Keratinocyte (primary cell): ENCODE data around the gene COL4A4. TPM values are rescaled to one million over a fixed set of nuclear protein-coding genes. Genes with fewer than 3 reads are reported as not detected.
A peak's percentile ranks its signal among the peaks of the same experiment; 100 is the strongest.

Experiments
- DNase-seq: peaks from one replicate; pipeline ENCODE4 v3.0.0-alpha.2; 2011; ENCODE audit warnings: low read depth, missing footprints, low spot score
- FAIRE-seq: peaks from 2 replicates; lab custom pipeline; 2011; peaks lifted over from hg19 to GRCh38; lab: Jason Lieb, UNC
- H2AFZ ChIP-seq: 2 replicates; pipeline ENCODE4 v1.6.0; 2012; ENCODE audit warnings: low read length, control low read depth, inconsistent platforms; ENCODE audit not compliant: control insufficient read depth
- H3K27ac ChIP-seq: 2 replicates; pipeline ENCODE4 v1.5.1; 2011; ENCODE audit warnings: low read length; ENCODE audit not compliant: control insufficient read depth, insufficient read depth
- H3K27me3 ChIP-seq: 3 replicates; pipeline ENCODE4 v1.6.0; 2011; ENCODE audit warnings: low read length; ENCODE audit not compliant: control insufficient read depth, insufficient read depth; ENCODE audit errors: extremely low read depth
- H3K36me3 ChIP-seq, 2 experiments: 2 replicates in 1 of 2; 3 replicates in 1 of 2; pipeline ENCODE4 v1.5.1; 2011; ENCODE audit warnings: low read length in 2 of 2, mild to moderate bottlenecking in 1 of 2; ENCODE audit not compliant: control insufficient read depth in 2 of 2, insufficient read depth in 2 of 2; ENCODE audit errors: extremely low read depth in 1 of 2
- H3K4me1 ChIP-seq: 3 replicates; pipeline ENCODE4 v1.5.1; 2011; ENCODE audit warnings: low read length; ENCODE audit not compliant: control insufficient read depth, insufficient read depth; ENCODE audit errors: extremely low read depth
- H3K4me2 ChIP-seq: 3 replicates; pipeline ENCODE4 v1.6.0; 2011; ENCODE audit warnings: low read depth, low read length; ENCODE audit not compliant: control insufficient read depth, insufficient read depth; ENCODE audit errors: extremely low read depth
- H3K4me3 ChIP-seq, 3 experiments: fragments of 200-600 bp in 1 of 3; sonication (generic) in 1 of 3; 2 replicates in 2 of 3; 3 replicates in 1 of 3; pipeline ENCODE4 v1.5.1; 2011 to 2016; ENCODE audit warnings: low read length in 3 of 3, mild to moderate bottlenecking in 3 of 3, control low read depth in 2 of 3, inconsistent platforms in 1 of 3, low read depth in 1 of 3, mixed read lengths in 1 of 3, mixed run types in 1 of 3, moderate library complexity in 1 of 3; ENCODE audit not compliant: control insufficient read depth in 2 of 3, insufficient read depth in 2 of 3; ENCODE audit errors: extremely low read depth in 1 of 3
- H3K79me2 ChIP-seq: 2 replicates; pipeline ENCODE4 v1.6.0; 2012; ENCODE audit warnings: low read length; ENCODE audit not compliant: control insufficient read depth, insufficient read depth
- H3K9ac ChIP-seq: 3 replicates; pipeline ENCODE4 v1.6.0; 2011; ENCODE audit warnings: low read length; ENCODE audit not compliant: control insufficient read depth, insufficient read depth; ENCODE audit errors: extremely low read depth
- H3K9me1 ChIP-seq: 3 replicates; pipeline ENCODE4 v1.6.0; 2011; ENCODE audit warnings: low read length; ENCODE audit not compliant: control insufficient read depth, insufficient read depth; ENCODE audit errors: extremely low read depth
- H3K9me3 ChIP-seq: 2 replicates; pipeline ENCODE4 v1.5.1; 2012; ENCODE audit warnings: low read depth, low read length; ENCODE audit not compliant: control insufficient read depth
- H4K20me1 ChIP-seq: 3 replicates; pipeline ENCODE4 v1.6.0; 2011; ENCODE audit warnings: low read length; ENCODE audit not compliant: control insufficient read depth, insufficient read depth; ENCODE audit errors: extremely low read depth
- EZH2 ChIP-seq: IDR thresholded peaks from one replicate; pipeline ENCODE4 v1.6.1; 2012; ENCODE audit warnings: inconsistent platforms, mild to moderate bottlenecking, low read length, moderate library complexity
- dilution Hi-C: fragments of 300-500 bp; cut with MboI; formaldehyde crosslinking; loops from one replicate; pipeline ENCODE4 v1.7.0; 2020; ENCODE audit warnings: low sequenced_read_pairs; ENCODE audit not compliant: extremely low pct_ligation_motif_present
- polyA plus RNA-seq, 5 experiments: library from polyadenylated mRNA; depleted of rRNA in 3 of 5; stranded (reverse) in 3 of 5; stranded (forward) in 1 of 5; unstranded in 1 of 5; fragments of >200 nt; gene quantifications; 1 replicate in 1 of 5; 2 replicates in 3 of 5; 3 replicates in 1 of 5; pipeline versions ENCODE4 v1.2.1 to v1.2.3, GENCODE V29; 2011 to 2012; ENCODE audit warnings: missing spikeins in 2 of 5, low read depth in 1 of 5, low replicate concordance in 1 of 5
- TF ChIP-seq, protein P1 (sequence below), 3 experiments: IDR thresholded peaks in 1 of 3; conservative IDR thresholded peaks in 1 of 3; optimal IDR thresholded peaks in 1 of 3; 2 replicates in 2 of 3; 3 replicates in 1 of 3; pipeline versions ENCODE3 to v1.5.1; 2011; ENCODE audit warnings: low read length in 3 of 3, mild to moderate bottlenecking in 3 of 3, moderate library complexity in 2 of 3, control low read depth in 1 of 3, inconsistent platforms in 1 of 3; ENCODE audit not compliant: insufficient read depth in 2 of 3; ENCODE audit errors: extremely low read depth in 1 of 3

The COL4A4 gene
- polyA plus RNA-seq, 1 donor (not counting 4 experiments of a cell fraction or from before 2014, with no cell fraction given) = not detected

DNA sequence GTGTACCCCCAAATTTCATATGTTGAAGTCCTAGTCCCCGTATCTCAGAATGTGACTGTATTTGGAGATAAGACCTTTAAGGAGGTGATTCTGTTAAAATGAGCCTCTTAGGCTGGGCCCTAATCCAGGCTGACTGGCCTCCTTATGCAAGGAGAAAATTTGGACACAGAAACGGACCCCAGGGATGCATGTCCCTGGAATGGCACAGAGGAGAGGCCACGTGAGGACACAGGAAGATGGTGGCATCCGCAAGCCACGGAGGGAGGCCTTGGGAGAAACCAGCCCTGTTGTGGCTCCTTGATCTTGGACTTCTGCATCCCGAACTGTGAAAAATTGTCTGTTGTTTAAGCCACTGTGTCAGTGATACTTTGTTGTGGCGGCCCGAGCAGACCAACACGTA lies 150.7 kb downstream of the COL4A4 start:
- Histone ChIP-seq H2AFZ (no peak overlapping the region), H3K4me1 (peaks cover 2% of the 10 kb centered on the region), H4K20me1 (no peaks in the 10 kb centered on the region), H3K4me3 (no peak overlapping the region), H3K9ac (no peak overlapping the region), H3K9me3 (peaks cover 2% of the 10 kb centered on the region), H3K36me3 (no peaks in the 10 kb centered on the region), H3K79me2 (no peaks in the 10 kb centered on the region), H3K27me3 (no peaks in the 10 kb centered on the region), H3K4me2 (no peak overlapping the region), H3K27ac (no peak overlapping the region), H3K9me1 (no peaks in the 10 kb centered on the region)
- dilution Hi-C loops = no loop called here
- DNase-seq (no peak), FAIRE-seq (no peak)
- TF ChIP-seq, protein P1, sequence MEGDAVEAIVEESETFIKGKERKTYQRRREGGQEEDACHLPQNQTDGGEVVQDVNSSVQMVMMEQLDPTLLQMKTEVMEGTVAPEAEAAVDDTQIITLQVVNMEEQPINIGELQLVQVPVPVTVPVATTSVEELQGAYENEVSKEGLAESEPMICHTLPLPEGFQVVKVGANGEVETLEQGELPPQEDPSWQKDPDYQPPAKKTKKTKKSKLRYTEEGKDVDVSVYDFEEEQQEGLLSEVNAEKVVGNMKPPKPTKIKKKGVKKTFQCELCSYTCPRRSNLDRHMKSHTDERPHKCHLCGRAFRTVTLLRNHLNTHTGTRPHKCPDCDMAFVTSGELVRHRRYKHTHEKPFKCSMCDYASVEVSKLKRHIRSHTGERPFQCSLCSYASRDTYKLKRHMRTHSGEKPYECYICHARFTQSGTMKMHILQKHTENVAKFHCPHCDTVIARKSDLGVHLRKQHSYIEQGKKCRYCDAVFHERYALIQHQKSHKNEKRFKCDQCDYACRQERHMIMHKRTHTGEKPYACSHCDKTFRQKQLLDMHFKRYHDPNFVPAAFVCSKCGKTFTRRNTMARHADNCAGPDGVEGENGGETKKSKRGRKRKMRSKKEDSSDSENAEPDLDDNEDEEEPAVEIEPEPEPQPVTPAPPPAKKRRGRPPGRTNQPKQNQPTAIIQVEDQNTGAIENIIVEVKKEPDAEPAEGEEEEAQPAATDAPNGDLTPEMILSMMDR (optimal IDR thresholded peaks at IDR 0.05 in 1 of 3, IDR thresholded peaks at IDR 0.05 in 1 of 3, conservative IDR thresholded peaks at IDR 0.05 in 1 of 3; ENCODE audit: extremely low read depth in 1 of 3, insufficient read depth in 2 of 3, low read length in 3 of 3) = no peak
- TF ChIP-seq EZH2 = no peak

DNA sequence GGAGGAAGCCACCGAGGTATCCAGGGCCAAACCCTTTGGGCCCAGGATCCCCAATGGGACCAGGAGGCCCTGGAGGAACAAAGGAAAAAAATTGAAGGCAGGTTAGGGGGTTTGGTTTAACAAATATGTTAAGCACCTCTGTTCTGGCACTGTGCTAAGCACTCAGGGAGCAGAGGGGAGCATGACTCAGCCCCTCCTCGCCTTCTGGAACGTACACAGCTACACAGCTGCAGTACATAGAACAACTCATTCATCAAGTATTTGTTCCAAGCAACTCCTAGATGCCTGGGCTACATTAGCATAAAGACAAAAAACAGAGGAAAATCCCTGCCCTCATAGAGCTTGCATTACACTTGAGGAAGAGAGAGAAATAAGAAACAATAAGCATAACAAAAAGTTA lies 153.6 kb downstream of the COL4A4 start:
- Histone ChIP-seq H3K9me1 (no peaks in the 10 kb centered on the region), H3K27ac (no peak overlapping the region), H3K4me1 (peaks cover 2% of the 10 kb centered on the region), H3K4me2 (no peak overlapping the region), H4K20me1 (no peaks in the 10 kb centered on the region), H3K36me3 (no peaks in the 10 kb centered on the region), H2AFZ (no peak overlapping the region), H3K9me3 (peaks cover 2% of the 10 kb centered on the region), H3K9ac (no peak overlapping the region), H3K79me2 (no peaks in the 10 kb centered on the region), H3K27me3 (no peaks in the 10 kb centered on the region), H3K4me3 (no peak overlapping the region)
- TF ChIP-seq EZH2 = no peak
- TF ChIP-seq, protein P1 (optimal IDR thresholded peaks at IDR 0.05 in 1 of 3, IDR thresholded peaks at IDR 0.05 in 1 of 3, conservative IDR thresholded peaks at IDR 0.05 in 1 of 3; ENCODE audit: extremely low read depth in 1 of 3, insufficient read depth in 2 of 3, low read length in 3 of 3) = no peak
- dilution Hi-C loops = no loop called here
- FAIRE-seq (no peak), DNase-seq (peak; percentile 9)
